Ovary (tissue), 9 donors: ENCODE results near the gene HSD17B3. TPM values are rescaled to one million over a fixed set of nuclear protein-coding genes. Genes with fewer than 3 reads are reported as not detected.

ENCODE experiments used
- DNase-seq, 5 donors: peaks; one replicate each; pipeline ENCODE4 v3.0.0-alpha.2; 2019 to 2020
- H3K27ac ChIP-seq, 2 donors: fragments of 200-600 bp; one replicate each; pipeline versions ENCODE4 v1.5.1 to v1.8.0; 2019 to 2022
- H3K27me3 ChIP-seq: fragments of 200-600 bp; one replicate; pipeline ENCODE4 v1.8.0; 2022
- H3K36me3 ChIP-seq: fragments of 200-600 bp; sonication (generic); one replicate; pipeline ENCODE4 v1.5.1; 2019
- H3K4me1 ChIP-seq: one replicate; pipeline ENCODE4 v1.8.1; 2013; ENCODE audit warnings: mild to moderate bottlenecking, moderate library complexity; ENCODE audit not compliant: insufficient read depth
- H3K4me3 ChIP-seq: fragments of 200-600 bp; sonication (generic); one replicate; pipeline ENCODE4 v1.5.1; 2017
- H3K9me3 ChIP-seq, 2 donors: fragments of 200-600 bp in 1 of 2; sonication (generic) in 1 of 2; one replicate each; pipeline versions ENCODE4 v1.5.1 to v1.8.1; 2013 to 2019; ENCODE audit warnings: mild to moderate bottlenecking in 1 of 2, moderate library complexity in 1 of 2
- CTCF ChIP-seq, 3 donors: fragments of 450-650 bp in 2 of 3; fragments of 200-600 bp in 1 of 3; IDR thresholded peaks; one replicate each; pipeline versions ENCODE4 v1.5.1 to v1.8.0; 2016 to 2022; ENCODE audit warnings: antibody characterized with exemption in 3 of 3, mild to moderate bottlenecking in 1 of 3
- EP300 ChIP-seq: sonication (generic); formaldehyde crosslinking; IDR thresholded peaks from one replicate; pipeline ENCODE4 v1.6.1; 2017; ENCODE audit warnings: antibody characterized with exemption
- POLR2A ChIP-seq: fragments of 450-650 bp; IDR thresholded peaks from one replicate; pipeline ENCODE4 v1.6.1; 2017; ENCODE audit warnings: antibody characterized with exemption, mild to moderate bottlenecking, moderate library complexity
- WGBS, 3 donors: extraction: QIAGEN DNeasy Blood & Tissue Kit in 1 of 3; methylation state at CpG; one replicate each; pipeline versions ENCODE4 v1.1.5 to v1.1.7; 2013 to 2017; 5-methylcytosine and 5-hydroxymethylcytosine counted together
- intact Hi-C, 4 donors: fragments of 100-400 bp; cut with DNase I; formaldehyde crosslinking; loops; one replicate each; pipeline versions ENCODE4 v1.11.0 to v1.15.1; 2022 to 2023
- polyA plus RNA-seq, 2 donors: library from polyadenylated mRNA; stranded (reverse); fragments of 200-250 nt in 1 of 2; fragments of 350-450 nt in 1 of 2; fragmentation: Illumina TruSeq in 1 of 2; extraction: RNeasy Lipid Tissue Mini Kit (QIAGEN cat#74804) in 1 of 2; gene quantifications; one replicate each; pipeline ENCODE4 v1.2.3, GENCODE V29; 2013 to 2014
- total RNA-seq, 7 donors: library from RNA; depleted of rRNA in 2 of 7; stranded (reverse); fragments of >200 nt in 2 of 7; fragmentation: NEBNext Ultra II Directional in 3 of 7; extraction: Animal tissue kit (Norgen Biotek cat#: 25700) in 3 of 7; gene quantifications; one replicate each; pipeline versions ENCODE4 v1.1.0 to v1.2.4, GENCODE V29; 2016 to 2023
- donor health status: DM: no; HTN: no; CAD: no; lungs with moderate emphysema.
- donor health status: DM: no; HTN: no; CAD: no.
- donor health status: Bipolar disorder and iron deficiency.
- donor health status: DM: yes; HTN: yes; CAD: no.
- donor health status: DM: no; HTN: no; CAD: no.
- donor health status: DM: yes; HTN: yes; CAD: no.

The HSD17B3 gene
- total and polyA plus RNA-seq, 9 donors: 0.51 to 2.0 (median 0.69) TPM; not detected in 2

GRCh38 chr9:96289392-96289791, 12.6 kb downstream of the HSD17B3 start:
- WGBS, 3 donors: 76 to 89% (median 88%) methylated on average over 2 of the region's 2 CpGs
- intact Hi-C loops: no loop called here

GRCh38 chr9:96281641-96282040, 20.3 kb downstream of the HSD17B3 start:
- no peak overlapping the region for H3K4me3 ChIP-seq
- H3K9me3 ChIP-seq: no peaks in the 10 kb centered on the region
- no peak for TF ChIP-seq CTCF (IDR thresholded peaks at IDR 0.05)
- TF ChIP-seq POLR2A: no peak
- no peak for TF ChIP-seq EP300
- no peak for DNase-seq
- no peaks in the 10 kb centered on the region for H3K27me3 ChIP-seq
- H3K4me1 ChIP-seq: no peaks in the 10 kb centered on the region
- no peaks in the 10 kb centered on the region for H3K36me3 ChIP-seq
- 82 to 87% (median 84%) methylated on average over 6 of the region's 6 CpGs for WGBS, 3 donors
- H3K27ac ChIP-seq: no peak overlapping the region
- intact Hi-C loops: no loop called here

More at GRCh38 chr9:96289392-96289791, 12.6 kb downstream of the HSD17B3 start:
- TF ChIP-seq POLR2A (no peak), CTCF (IDR thresholded peaks at IDR 0.05) (no peak), EP300 (no peak)
- DNase-seq: no peak
- H3K4me3 ChIP-seq: no peak overlapping the region
- H3K27me3 ChIP-seq: no peaks in the 10 kb centered on the region
- no peak overlapping the region for H3K27ac ChIP-seq
- H3K9me3 ChIP-seq: no peaks in the 10 kb centered on the region
- no peaks in the 10 kb centered on the region for H3K4me1 ChIP-seq
- no peaks in the 10 kb centered on the region for H3K36me3 ChIP-seq

GRCh38 chr9:96279932-96280331, 22.0 kb downstream of the HSD17B3 start:
- Histone ChIP-seq H3K27me3 (no peaks in the 10 kb centered on the region), H3K4me3 (no peak overlapping the region), H3K27ac (no peak overlapping the region), H3K9me3 (no peaks in the 10 kb centered on the region), H3K4me1 (no peaks in the 10 kb centered on the region), H3K36me3 (no peaks in the 10 kb centered on the region)
- TF ChIP-seq POLR2A (no peak), CTCF (IDR thresholded peaks at IDR 0.05) (no peak), EP300 (no peak)
- no peak for DNase-seq
- intact Hi-C loops: no loop called here
- 91 to 95% (median 94%) methylated on average over 8 of the region's 8 CpGs for WGBS, 3 donors

- no peak overlapping the region for H3K27ac ChIP-seq
- H3K27me3 ChIP-seq: no peaks in the 10 kb centered on the region
- DNase-seq: no peak
- intact Hi-C loops: no loop called here
- H3K4me1 ChIP-seq: no peaks in the 10 kb centered on the region
- H3K4me3 ChIP-seq: no peak overlapping the region
- no peaks in the 10 kb centered on the region for H3K36me3 ChIP-seq
- no peak for TF ChIP-seq POLR2A
- TF ChIP-seq CTCF (IDR thresholded peaks at IDR 0.05): no peak
- no peak for TF ChIP-seq EP300
- no peaks in the 10 kb centered on the region for H3K9me3 ChIP-seq
- 68 to 76% (median 71%) methylated on average over 2 of the region's 2 CpGs for WGBS, 3 donors
Observed at GRCh38 chr9:96274939-96275338, 27.0 kb downstream of the HSD17B3 start.
